SK-N-SH (cell line): ENCODE measurements around the gene SLC16A12. TPM values are rescaled to one million over a fixed set of nuclear protein-coding genes. Genes with fewer than 3 reads are reported as not detected.

Source experiments
- CTCF ChIA-PET: fragments of 300-600, 350-600 bp; formaldehyde crosslinking; extraction: SDS; loops from one replicate; lab custom pipeline; 2021; lab: Yijun Ruan, JAX
- POLR2A ChIA-PET: fragments of 350-600 bp; sonication (Branson Sonifier 250); formaldehyde crosslinking; extraction: SDS; loops from one replicate; lab custom pipeline; 2020; ENCODE audit warnings: antibody characterized with exemption, inconsistent platforms; lab: Yijun Ruan, JAX
- DNase-seq: peaks from one replicate; pipeline ENCODE4 v3.0.0; 2012
- H2AFZ ChIP-seq: fragments of 200-600 bp; sonication (generic); 2 replicates; pipeline ENCODE4 v1.8.1; 2016; ENCODE audit warnings: antibody characterized with exemption, mild to moderate bottlenecking, low read depth
- H3F3A ChIP-seq: fragments of 200-600 bp; sonication (generic); replicated peaks from 2 replicates; pipeline ENCODE3; 2016; ENCODE audit warnings: antibody characterized with exemption, mild to moderate bottlenecking; ENCODE audit not compliant: insufficient read depth
- H3K27ac ChIP-seq, 2 experiments: fragments of 200-500 bp in 1 of 2; fragments of 200-600 bp in 1 of 2; sonication (Bioruptor generic) in 1 of 2; sonication (generic), shearing (Covaris generic) in 1 of 2; 2 replicates each; pipeline versions ENCODE4 v1.5.1 to v1.6.1; 2014 to 2016; ENCODE audit warnings: low read depth in 2 of 2, inconsistent platforms in 1 of 2, low read length in 1 of 2, mild to moderate bottlenecking in 1 of 2, mixed read lengths in 1 of 2
- H3K27me3 ChIP-seq: fragments of 200-600 bp; sonication (generic), shearing (Covaris generic); 2 replicates; pipeline ENCODE4 v1.6.1; 2016; ENCODE audit warnings: mixed run types; ENCODE audit not compliant: insufficient read depth
- H3K36me3 ChIP-seq, 2 experiments: fragments of 200-500 bp in 1 of 2; fragments of 200-600 bp in 1 of 2; sonication (Bioruptor generic) in 1 of 2; sonication (generic) in 1 of 2; replicated peaks in 1 of 2; 2 replicates each; pipeline versions ENCODE3 to v1.5.1; 2014 to 2016; ENCODE audit warnings: low read length in 1 of 2, mild to moderate bottlenecking in 1 of 2; ENCODE audit not compliant: insufficient read depth in 2 of 2, control insufficient read depth in 1 of 2
- H3K4me1 ChIP-seq, 2 experiments: fragments of 200-500 bp in 1 of 2; fragments of 200-600 bp in 1 of 2; sonication (Bioruptor generic) in 1 of 2; sonication (generic), shearing (Covaris generic) in 1 of 2; 2 replicates each; pipeline versions ENCODE4 v1.5.1 to v1.6.1; 2014 to 2016; ENCODE audit warnings: low read depth in 1 of 2, low read length in 1 of 2, mixed run types in 1 of 2; ENCODE audit not compliant: insufficient read depth in 2 of 2, control insufficient read depth in 1 of 2
- H3K4me2 ChIP-seq: fragments of 200-600 bp; sonication (generic), shearing (Covaris generic); 2 replicates; pipeline ENCODE4 v1.6.1; 2017; ENCODE audit warnings: mixed run types
- H3K4me3 ChIP-seq, 2 experiments: fragments of 200-500 bp in 1 of 2; fragments of 200-600 bp in 1 of 2; sonication (Bioruptor generic) in 1 of 2; sonication (generic), shearing (Covaris generic) in 1 of 2; 2 replicates each; pipeline versions ENCODE4 v1.5.1 to v1.8.1; 2014 to 2016; ENCODE audit warnings: low read depth in 2 of 2, inconsistent platforms in 1 of 2, low read length in 1 of 2, mild to moderate bottlenecking in 1 of 2, mixed read lengths in 1 of 2, moderate library complexity in 1 of 2
- H3K79me2 ChIP-seq: fragments of 200-600 bp; sonication (generic); 2 replicates; pipeline ENCODE4 v1.8.1; 2017; ENCODE audit warnings: mild to moderate bottlenecking; ENCODE audit not compliant: insufficient read depth
- H3K9ac ChIP-seq: fragments of 200-600 bp; sonication (generic); 2 replicates; pipeline ENCODE4 v1.6.1; 2017; ENCODE audit warnings: mixed run types
- H3K9me2 ChIP-seq: fragments of 200-600 bp; sonication (generic); 2 replicates; pipeline ENCODE4 v1.6.1; 2017; ENCODE audit warnings: mixed run types
- H3K9me3 ChIP-seq: fragments of 200-600 bp; sonication (generic); 2 replicates; pipeline ENCODE4 v1.6.1; 2017; ENCODE audit warnings: mixed run types, mild to moderate bottlenecking, moderate library complexity
- H4K20me1 ChIP-seq: fragments of 200-600 bp; sonication (generic); 2 replicates; pipeline ENCODE4 v1.6.1; 2017; ENCODE audit warnings: mild to moderate bottlenecking, mixed run types; ENCODE audit not compliant: insufficient read depth
- EP300 ChIP-seq, 2 experiments: IDR thresholded peaks; 2 replicates each; pipeline versions ENCODE4 v1.4.0 to v1.6.1; 2012; ENCODE audit warnings: borderline replicate concordance in 1 of 2, low read depth in 1 of 2, low read length in 1 of 2
- FOSL2 ChIP-seq: IDR thresholded peaks from 2 replicates; pipeline ENCODE4 v1.4.0; 2012; ENCODE audit warnings: low read depth, mild to moderate bottlenecking, moderate library complexity, borderline replicate concordance
- FOXJ3 ChIP-seq: sonication (generic); formaldehyde crosslinking; IDR thresholded peaks from 2 replicates; pipeline ENCODE4 v1.5.1; 2020; ENCODE audit warnings: mild to moderate bottlenecking, missing genetic modification reagents
- FOXM1 ChIP-seq: IDR thresholded peaks from 2 replicates; pipeline ENCODE4 v1.4.0; 2012; ENCODE audit warnings: low read depth, mild to moderate bottlenecking
- GABPA ChIP-seq: IDR thresholded peaks from 2 replicates; pipeline ENCODE4 v1.4.0; 2012; ENCODE audit warnings: low read depth, mild to moderate bottlenecking
- JUND ChIP-seq: IDR thresholded peaks from 2 replicates; pipeline ENCODE4 v1.4.0; 2012
- MEF2A ChIP-seq: IDR thresholded peaks from 2 replicates; pipeline ENCODE4 v1.4.0; 2012; ENCODE audit warnings: low read depth, borderline replicate concordance
- NFIC ChIP-seq: IDR thresholded peaks from 2 replicates; pipeline ENCODE4 v1.4.0; 2012; ENCODE audit warnings: borderline replicate concordance
- NRF1 ChIP-seq: IDR thresholded peaks from 2 replicates; pipeline ENCODE4 v1.6.1; 2012; ENCODE audit warnings: low read depth, mild to moderate bottlenecking, low read length
- POLR2AphosphoS5 ChIP-seq: IDR thresholded peaks from 2 replicates; pipeline ENCODE4 v1.6.1; 2012; ENCODE audit warnings: low read depth, low read length
- RCOR1 ChIP-seq: fragments of 150-350 bp; IDR thresholded peaks from 2 replicates; pipeline ENCODE4 v1.6.1; 2017; ENCODE audit warnings: antibody characterized with exemption, low read length
- RXRA ChIP-seq: IDR thresholded peaks from 2 replicates; pipeline ENCODE4 v1.4.0; 2012; ENCODE audit warnings: low read depth, mild to moderate bottlenecking, borderline replicate concordance
- TAF1 ChIP-seq: IDR thresholded peaks from 2 replicates; pipeline ENCODE4 v1.6.1; 2012; ENCODE audit warnings: low read depth, mild to moderate bottlenecking, low read length, moderate library complexity, borderline replicate concordance
- TCF12 ChIP-seq: IDR thresholded peaks from 2 replicates; pipeline ENCODE4 v1.4.0; 2012
- TEAD4 ChIP-seq: IDR thresholded peaks from 2 replicates; pipeline ENCODE4 v1.4.0; 2012; ENCODE audit warnings: mild to moderate bottlenecking, borderline replicate concordance; ENCODE audit not compliant: insufficient read depth
- YY1 ChIP-seq: IDR thresholded peaks from 2 replicates; pipeline ENCODE4 v1.4.0; 2012; ENCODE audit warnings: low read depth, mild to moderate bottlenecking
- WGBS: methylation state at CpG from one replicate; pipeline ENCODE4 v1.1.6; 2017; ENCODE audit warnings: low lambda C conversion rate; 5-methylcytosine and 5-hydroxymethylcytosine counted together
- polyA plus RNA-seq, 3 experiments: library from polyadenylated mRNA; depleted of rRNA; stranded (reverse); fragments of >200 nt; gene quantifications; 2 replicates each; pipeline ENCODE4 v1.2.3, GENCODE V29; 2012
- TF ChIP-seq, protein P1 (sequence below): IDR thresholded peaks from 2 replicates; pipeline ENCODE4; 2012
- TF ChIP-seq, protein P2 (sequence below): fragments of 150-350 bp; IDR thresholded peaks from 2 replicates; pipeline ENCODE4 v1.6.1; 2017; ENCODE audit warnings: antibody characterized with exemption, low read length, low read depth, borderline replicate concordance
- TF ChIP-seq, protein P3 (sequence below): IDR thresholded peaks from 2 replicates; pipeline ENCODE4 v1.4.0; 2012; ENCODE audit warnings: low read depth
- TF ChIP-seq, protein P4 (sequence below): IDR thresholded peaks from 2 replicates; pipeline ENCODE4 v1.4.0; 2012; ENCODE audit warnings: low read depth, borderline replicate concordance
- TF ChIP-seq, protein P5 (sequence below): IDR thresholded peaks from 2 replicates; pipeline ENCODE4 v1.6.1; 2012; ENCODE audit warnings: mild to moderate bottlenecking, low read depth, low read length, moderate library complexity
- TF ChIP-seq, protein P6 (sequence below): fragments of 200-600 bp; sonication (generic); IDR thresholded peaks from 2 replicates; pipeline ENCODE4 v1.6.1; 2017; ENCODE audit warnings: antibody characterized with exemption, mild to moderate bottlenecking, moderate library complexity

Gene SLC16A12
- polyA plus RNA-seq, 1 of the 3 experiments (the other 2 are of a cell fraction): 0.13 TPM

DNA sequence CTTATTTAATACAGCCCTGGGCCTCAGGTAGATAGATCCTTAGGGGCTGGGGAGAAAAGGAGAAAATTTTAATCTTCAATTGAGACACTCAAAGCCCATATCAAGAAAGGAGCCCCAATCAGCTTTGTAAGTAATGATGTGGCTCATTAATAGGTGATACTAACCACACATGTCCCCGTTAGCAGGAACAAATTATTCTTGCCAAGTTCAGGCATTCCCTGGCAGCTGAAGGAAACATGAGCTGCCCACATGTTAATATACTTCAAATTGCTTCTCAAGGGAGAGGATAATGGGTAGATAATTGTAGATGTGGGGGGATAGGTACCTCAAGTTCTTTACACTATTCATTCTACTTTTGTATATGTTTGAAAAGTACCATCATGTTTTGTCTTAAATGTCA lies 106.5 kb downstream of the SLC16A12 start (continued):
- TF ChIP-seq, protein P1, sequence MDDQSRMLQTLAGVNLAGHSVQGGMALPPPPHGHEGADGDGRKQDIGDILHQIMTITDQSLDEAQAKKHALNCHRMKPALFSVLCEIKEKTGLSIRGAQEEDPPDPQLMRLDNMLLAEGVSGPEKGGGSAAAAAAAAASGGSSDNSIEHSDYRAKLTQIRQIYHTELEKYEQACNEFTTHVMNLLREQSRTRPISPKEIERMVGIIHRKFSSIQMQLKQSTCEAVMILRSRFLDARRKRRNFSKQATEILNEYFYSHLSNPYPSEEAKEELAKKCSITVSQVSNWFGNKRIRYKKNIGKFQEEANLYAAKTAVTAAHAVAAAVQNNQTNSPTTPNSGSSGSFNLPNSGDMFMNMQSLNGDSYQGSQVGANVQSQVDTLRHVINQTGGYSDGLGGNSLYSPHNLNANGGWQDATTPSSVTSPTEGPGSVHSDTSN: no peak
- no peak for TF ChIP-seq FOXM1
- no peak for TF ChIP-seq NRF1
- TF ChIP-seq EP300 (IDR thresholded peaks at IDR 0.05; ENCODE audit: borderline replicate concordance in 1 of 2, low read depth in 1 of 2, low read length in 1 of 2): no peak
- TF ChIP-seq, protein P2, sequence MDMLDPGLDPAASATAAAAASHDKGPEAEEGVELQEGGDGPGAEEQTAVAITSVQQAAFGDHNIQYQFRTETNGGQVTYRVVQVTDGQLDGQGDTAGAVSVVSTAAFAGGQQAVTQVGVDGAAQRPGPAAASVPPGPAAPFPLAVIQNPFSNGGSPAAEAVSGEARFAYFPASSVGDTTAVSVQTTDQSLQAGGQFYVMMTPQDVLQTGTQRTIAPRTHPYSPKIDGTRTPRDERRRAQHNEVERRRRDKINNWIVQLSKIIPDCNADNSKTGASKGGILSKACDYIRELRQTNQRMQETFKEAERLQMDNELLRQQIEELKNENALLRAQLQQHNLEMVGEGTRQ: no peak
- TF ChIP-seq, all 33 proteins: peak for 0

DNA sequence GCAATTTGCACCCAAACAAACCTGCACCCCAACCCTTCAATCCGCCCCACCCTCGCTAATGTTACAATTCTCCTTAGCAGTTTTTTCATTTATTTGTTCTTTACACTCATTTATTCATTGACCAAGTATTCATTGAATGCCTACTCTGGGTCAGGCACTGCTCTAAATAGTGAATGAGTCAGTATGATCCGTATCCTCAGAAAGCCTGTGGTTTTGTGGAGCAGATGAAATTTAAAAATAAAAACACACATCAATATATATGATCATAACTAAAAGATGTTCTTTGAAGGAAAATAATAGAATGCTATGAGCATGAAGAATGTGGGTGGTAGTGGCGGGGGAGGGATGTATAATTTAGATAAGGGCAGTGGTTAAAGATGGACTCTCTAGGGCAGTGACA lies 107.8 kb downstream of the SLC16A12 start:
- Histone ChIP-seq H3K79me2 (no peaks in the 10 kb centered on the region), H3K4me1 (peaks cover 0 to 25% of the 10 kb centered on the region in 2 experiments; a peak in 3 of 4 replicates), H3K9me2 (no peaks in the 10 kb centered on the region), H3K9me3 (no peaks in the 10 kb centered on the region), H3K36me3 (no peaks in the 10 kb centered on the region), H3K4me2 (peak overlapping the region; percentile 49), H3K27ac (peak overlapping the region in 1 of 2 experiments; percentile 57; a peak in 2 of 4 replicates), H4K20me1 (no peaks in the 10 kb centered on the region), H3F3A (no peaks in the 10 kb centered on the region), H3K4me3 (no peak overlapping the region), H2AFZ (no peak overlapping the region), H3K27me3 (no peaks in the 10 kb centered on the region), H3K9ac (peak overlapping the region; percentile 9; the same call in 1 of the 2 replicates)
- CTCF ChIA-PET: interaction anchor here (1.2 to 1.9 kb wide), 5 partner anchors 19 to 137 kb away, joined by 3 to 9 read pairs (median 5); no protein-coding TSS in a partner anchor
- POLR2A ChIA-PET: no interaction called here
- TF ChIP-seq, protein P3, sequence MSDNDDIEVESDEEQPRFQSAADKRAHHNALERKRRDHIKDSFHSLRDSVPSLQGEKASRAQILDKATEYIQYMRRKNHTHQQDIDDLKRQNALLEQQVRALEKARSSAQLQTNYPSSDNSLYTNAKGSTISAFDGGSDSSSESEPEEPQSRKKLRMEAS: 0 out of 2 replicates have a peak, but pooled peaks have one; percentile 21
- TF ChIP-seq MEF2A (peak; percentile 93), FOSL2 (peak; percentile 88), NFIC (peak; percentile 65), EP300 (IDR thresholded peaks at IDR 0.05; ENCODE audit: borderline replicate concordance in 1 of 2, low read depth in 1 of 2, low read length in 1 of 2) (peak in 1 of 2 experiments; percentile 81; a peak in 2 of 4 replicates), GABPA (no peak), RCOR1 (no peak), TEAD4 (peak; percentile 78), TAF1 (no peak), POLR2AphosphoS5 (no peak; the same call in 1 of the 2 replicates), FOXM1 (0 out of 2 replicates have a peak, but pooled peaks have one; percentile 26), JUND (peak; percentile 84), TCF12 (peak; percentile 79), YY1 (no peak), RXRA (peak; percentile 86), FOXJ3 (CRISPR knock-in tag) (no peak)
- TF ChIP-seq, protein P4, sequence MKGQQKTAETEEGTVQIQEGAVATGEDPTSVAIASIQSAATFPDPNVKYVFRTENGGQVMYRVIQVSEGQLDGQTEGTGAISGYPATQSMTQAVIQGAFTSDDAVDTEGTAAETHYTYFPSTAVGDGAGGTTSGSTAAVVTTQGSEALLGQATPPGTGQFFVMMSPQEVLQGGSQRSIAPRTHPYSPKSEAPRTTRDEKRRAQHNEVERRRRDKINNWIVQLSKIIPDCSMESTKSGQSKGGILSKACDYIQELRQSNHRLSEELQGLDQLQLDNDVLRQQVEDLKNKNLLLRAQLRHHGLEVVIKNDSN: no peak
- TF ChIP-seq, protein P5, sequence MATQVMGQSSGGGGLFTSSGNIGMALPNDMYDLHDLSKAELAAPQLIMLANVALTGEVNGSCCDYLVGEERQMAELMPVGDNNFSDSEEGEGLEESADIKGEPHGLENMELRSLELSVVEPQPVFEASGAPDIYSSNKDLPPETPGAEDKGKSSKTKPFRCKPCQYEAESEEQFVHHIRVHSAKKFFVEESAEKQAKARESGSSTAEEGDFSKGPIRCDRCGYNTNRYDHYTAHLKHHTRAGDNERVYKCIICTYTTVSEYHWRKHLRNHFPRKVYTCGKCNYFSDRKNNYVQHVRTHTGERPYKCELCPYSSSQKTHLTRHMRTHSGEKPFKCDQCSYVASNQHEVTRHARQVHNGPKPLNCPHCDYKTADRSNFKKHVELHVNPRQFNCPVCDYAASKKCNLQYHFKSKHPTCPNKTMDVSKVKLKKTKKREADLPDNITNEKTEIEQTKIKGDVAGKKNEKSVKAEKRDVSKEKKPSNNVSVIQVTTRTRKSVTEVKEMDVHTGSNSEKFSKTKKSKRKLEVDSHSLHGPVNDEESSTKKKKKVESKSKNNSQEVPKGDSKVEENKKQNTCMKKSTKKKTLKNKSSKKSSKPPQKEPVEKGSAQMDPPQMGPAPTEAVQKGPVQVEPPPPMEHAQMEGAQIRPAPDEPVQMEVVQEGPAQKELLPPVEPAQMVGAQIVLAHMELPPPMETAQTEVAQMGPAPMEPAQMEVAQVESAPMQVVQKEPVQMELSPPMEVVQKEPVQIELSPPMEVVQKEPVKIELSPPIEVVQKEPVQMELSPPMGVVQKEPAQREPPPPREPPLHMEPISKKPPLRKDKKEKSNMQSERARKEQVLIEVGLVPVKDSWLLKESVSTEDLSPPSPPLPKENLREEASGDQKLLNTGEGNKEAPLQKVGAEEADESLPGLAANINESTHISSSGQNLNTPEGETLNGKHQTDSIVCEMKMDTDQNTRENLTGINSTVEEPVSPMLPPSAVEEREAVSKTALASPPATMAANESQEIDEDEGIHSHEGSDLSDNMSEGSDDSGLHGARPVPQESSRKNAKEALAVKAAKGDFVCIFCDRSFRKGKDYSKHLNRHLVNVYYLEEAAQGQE: no peak
- TF ChIP-seq, protein P1: peak; percentile 50; the same call in 1 of the 2 replicates
- TF ChIP-seq, protein P6, sequence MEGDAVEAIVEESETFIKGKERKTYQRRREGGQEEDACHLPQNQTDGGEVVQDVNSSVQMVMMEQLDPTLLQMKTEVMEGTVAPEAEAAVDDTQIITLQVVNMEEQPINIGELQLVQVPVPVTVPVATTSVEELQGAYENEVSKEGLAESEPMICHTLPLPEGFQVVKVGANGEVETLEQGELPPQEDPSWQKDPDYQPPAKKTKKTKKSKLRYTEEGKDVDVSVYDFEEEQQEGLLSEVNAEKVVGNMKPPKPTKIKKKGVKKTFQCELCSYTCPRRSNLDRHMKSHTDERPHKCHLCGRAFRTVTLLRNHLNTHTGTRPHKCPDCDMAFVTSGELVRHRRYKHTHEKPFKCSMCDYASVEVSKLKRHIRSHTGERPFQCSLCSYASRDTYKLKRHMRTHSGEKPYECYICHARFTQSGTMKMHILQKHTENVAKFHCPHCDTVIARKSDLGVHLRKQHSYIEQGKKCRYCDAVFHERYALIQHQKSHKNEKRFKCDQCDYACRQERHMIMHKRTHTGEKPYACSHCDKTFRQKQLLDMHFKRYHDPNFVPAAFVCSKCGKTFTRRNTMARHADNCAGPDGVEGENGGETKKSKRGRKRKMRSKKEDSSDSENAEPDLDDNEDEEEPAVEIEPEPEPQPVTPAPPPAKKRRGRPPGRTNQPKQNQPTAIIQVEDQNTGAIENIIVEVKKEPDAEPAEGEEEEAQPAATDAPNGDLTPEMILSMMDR: no peak
- 39% methylated on average over 4 of the region's 4 CpGs for WGBS
- no peak for DNase-seq
